ENCODE measurements around the gene USP12. TPM values are rescaled to one million over a fixed set of nuclear protein-coding genes. Genes with fewer than 3 reads are reported as not detected.
A peak's percentile ranks its signal among the peaks of the same experiment; 100 is the strongest.

USP12 gene
- total RNA-seq, 5 donors from 2014 or later (not counting 1 experiment from before 2014, with no cell fraction given): 20.9 to 43.6 (median 21.8) TPM

- H3K27ac Mint-ChIP-seq: peak overlapping the region; percentile 50 to 70
- DNase-seq: peak in 1 of 35 experiments; percentile 8
- Histone ChIP-seq H3K36me3 (ENCODE audit: control insufficient read depth in 2 of 2, extremely low read depth in 1 of 2, insufficient read depth in 1 of 2, low read length in 1 of 2) (no peaks in the 10 kb centered on the region), H3K9me3 (no peaks in the 10 kb centered on the region), H3K4me3 (ENCODE audit: control insufficient read depth in 1 of 2, extremely low read depth in 1 of 2, low read length in 1 of 2) (no peak overlapping the region), H3K27ac (ENCODE audit: low read length) (peak overlapping the region; percentile 86), H3K4me1 (ENCODE audit: control insufficient read depth in 1 of 2, extremely low read depth in 1 of 2, insufficient read depth in 2 of 2, low read length in 2 of 2) (peaks cover 0 to 22% of the 10 kb centered on the region in 2 experiments), H3K27me3 (replicated peaks in 1 of 2; ENCODE audit: control insufficient read depth in 2 of 2, extremely low read depth in 1 of 2, insufficient read depth in 2 of 2, low read length in 1 of 2) (no peaks in the 10 kb centered on the region)
- no peaks in the 10 kb centered on the region for H3K27me3 Mint-ChIP-seq
- H3K36me3 Mint-ChIP-seq: peaks cover 14% of the 10 kb centered on the region
- 37% methylated on average over 4 of the region's 5 CpGs for WGBS (ENCODE audit: insufficient coverage)
- no peak overlapping the region for H3K4me3 Mint-ChIP-seq
- ChIA-PET CTCF (no interaction called here), POLR2A (interaction anchor here in 1 of 2 donors (0.6 kb wide), 1 partner anchor 68 kb away, joined by 3 read pairs; no protein-coding TSS in a partner anchor)
- H3K4me1 Mint-ChIP-seq: peaks cover 68 to 83% (median 81%) of the 10 kb centered on the region in 3 donors
- no peak for ATAC-seq (replicated peaks in 1 of 4)
- H3K9me3 Mint-ChIP-seq: peaks cover 0 to 4% (median 0%) of the 10 kb centered on the region in 3 donors
Observed at GRCh38 chr13:27132538-27132937, 39.1 kb downstream of the USP12 start.

- ATAC-seq (replicated peaks in 1 of 4): no peak
- no peaks in the 10 kb centered on the region for H3K27me3 Mint-ChIP-seq
- Histone ChIP-seq H3K27ac (ENCODE audit: low read length) (peak overlapping the region; percentile 86), H3K27me3 (replicated peaks in 1 of 2; ENCODE audit: control insufficient read depth in 2 of 2, extremely low read depth in 1 of 2, insufficient read depth in 2 of 2, low read length in 1 of 2) (no peaks in the 10 kb centered on the region), H3K9me3 (no peaks in the 10 kb centered on the region), H3K4me1 (ENCODE audit: control insufficient read depth in 1 of 2, extremely low read depth in 1 of 2, insufficient read depth in 2 of 2, low read length in 2 of 2) (peaks cover 3 to 22% of the 10 kb centered on the region in 2 experiments), H3K36me3 (ENCODE audit: control insufficient read depth in 2 of 2, extremely low read depth in 1 of 2, insufficient read depth in 1 of 2, low read length in 1 of 2) (no peaks in the 10 kb centered on the region), H3K4me3 (ENCODE audit: control insufficient read depth in 1 of 2, extremely low read depth in 1 of 2, low read length in 1 of 2) (no peak overlapping the region)
- no peak for DNase-seq
- H3K36me3 Mint-ChIP-seq: peaks cover 13% of the 10 kb centered on the region
- WGBS (ENCODE audit: insufficient coverage): no CpG with 5 or more reads among the region's 3 CpGs
- H3K4me3 Mint-ChIP-seq: peak overlapping the region in 1 of 3 donors; percentile 45
- H3K4me1 Mint-ChIP-seq: peaks cover 71 to 86% (median 81%) of the 10 kb centered on the region in 3 donors
- ChIA-PET CTCF (interaction anchor here in 1 of 2 donors (0.7 kb wide), 1 partner anchor 119 kb away, joined by 3 read pairs; the partner anchor contains the start of gene RPL21), POLR2A (interaction anchor here in 1 of 2 donors (0.6 kb wide), 1 partner anchor 32 kb away, joined by 4 read pairs; no protein-coding TSS in a partner anchor)
- peaks cover 0 to 4% (median 0%) of the 10 kb centered on the region in 3 donors for H3K9me3 Mint-ChIP-seq
- H3K27ac Mint-ChIP-seq: peak overlapping the region; percentile 61 to 81
Observed at GRCh38 chr13:27131906-27132305, 39.7 kb downstream of the USP12 start.

GRCh38 chr13:27130979-27131623 lies 40.5 kb downstream of the USP12 start:
- POLR2A ChIA-PET: interaction anchor here in 1 of 2 donors (0.6 kb wide), 1 partner anchor 33 kb away, joined by 4 read pairs; no protein-coding TSS in a partner anchor
- 0% methylated on average over 1 of the region's 4 CpGs for WGBS (ENCODE audit: insufficient coverage)
- peaks cover 3 to 22% of the 10 kb centered on the region in 2 experiments for H3K4me1 ChIP-seq (ENCODE audit: control insufficient read depth in 1 of 2, extremely low read depth in 1 of 2, insufficient read depth in 2 of 2, low read length in 2 of 2)

GRCh38 chr13:27130223-27130978 lies 41.2 kb downstream of the USP12 start:
- ChIA-PET POLR2A (no interaction called here), CTCF (interaction anchor here in 1 of 2 donors (0.6 kb wide), 2 partner anchors 31 to 140 kb away, joined by 3 to 4 read pairs; partner anchors contain the start of gene RASL11A)
- peak overlapping the region in 1 of 3 donors; percentile 30 for H3K4me3 Mint-ChIP-seq
- Histone ChIP-seq H3K9me3 (no peaks in the 10 kb centered on the region), H3K4me3 (ENCODE audit: control insufficient read depth in 1 of 2, extremely low read depth in 1 of 2, low read length in 1 of 2) (no peak overlapping the region), H3K36me3 (ENCODE audit: control insufficient read depth in 2 of 2, extremely low read depth in 1 of 2, insufficient read depth in 1 of 2, low read length in 1 of 2) (peaks cover 0 to 4% of the 10 kb centered on the region in 2 donors), H3K4me1 (ENCODE audit: control insufficient read depth in 1 of 2, extremely low read depth in 1 of 2, insufficient read depth in 2 of 2, low read length in 2 of 2) (peaks cover 3 to 29% of the 10 kb centered on the region in 2 experiments), H3K27me3 (replicated peaks in 1 of 2; ENCODE audit: control insufficient read depth in 2 of 2, extremely low read depth in 1 of 2, insufficient read depth in 2 of 2, low read length in 1 of 2) (no peaks in the 10 kb centered on the region), H3K27ac (ENCODE audit: low read length) (peak overlapping the region; percentile 86)
- no peaks in the 10 kb centered on the region for H3K27me3 Mint-ChIP-seq
- H3K4me1 Mint-ChIP-seq: peaks cover 80 to 87% (median 84%) of the 10 kb centered on the region in 3 donors
- H3K9me3 Mint-ChIP-seq: peaks cover 0 to 4% (median 0%) of the 10 kb centered on the region in 3 donors
- peak overlapping the region; percentile 61 to 81 for H3K27ac Mint-ChIP-seq
- no peak for ATAC-seq (replicated peaks in 1 of 4)
- H3K36me3 Mint-ChIP-seq: peaks cover 14% of the 10 kb centered on the region
- peak in 1 of 35 experiments; percentile 18 for DNase-seq
- 37% methylated on average over 3 of the region's 7 CpGs for WGBS (ENCODE audit: insufficient coverage)

More at GRCh38 chr13:27130979-27131623, 40.5 kb downstream of the USP12 start:
- Histone ChIP-seq H3K27me3 (replicated peaks in 1 of 2; ENCODE audit: control insufficient read depth in 2 of 2, extremely low read depth in 1 of 2, insufficient read depth in 2 of 2, low read length in 1 of 2) (no peaks in the 10 kb centered on the region), H3K4me3 (ENCODE audit: control insufficient read depth in 1 of 2, extremely low read depth in 1 of 2, low read length in 1 of 2) (no peak overlapping the region), H3K36me3 (ENCODE audit: control insufficient read depth in 2 of 2, extremely low read depth in 1 of 2, insufficient read depth in 1 of 2, low read length in 1 of 2) (no peaks in the 10 kb centered on the region), H3K27ac (ENCODE audit: low read length) (peak overlapping the region; percentile 86), H3K9me3 (no peaks in the 10 kb centered on the region)
- ATAC-seq (replicated peaks in 1 of 4) (peak; percentile 90 to 95 (median 91)), DNase-seq (peak in 34 of 35 experiments; percentile 7 to 79 (median 42))
- Mint-ChIP-seq H3K4me1 (peaks cover 76 to 88% (median 84%) of the 10 kb centered on the region in 3 donors), H3K36me3 (peaks cover 13% of the 10 kb centered on the region), H3K27ac (peak overlapping the region; percentile 61 to 81), H3K4me3 (peak overlapping the region; percentile 21 to 43 (median 30)), H3K9me3 (peaks cover 0 to 4% (median 0%) of the 10 kb centered on the region in 3 donors), H3K27me3 (no peaks in the 10 kb centered on the region)
- CTCF ChIA-PET: interaction anchor here in 1 of 2 donors (0.6 to 0.7 kb wide), 3 partner anchors 31 to 139 kb away, joined by 3 to 4 read pairs (median 3); partner anchors contain the start of genes RASL11A and RPL21

GRCh38 chr13:27128825-27129627 lies 42.6 kb downstream of the USP12 start:
- Mint-ChIP-seq H3K36me3 (peaks cover 21% of the 10 kb centered on the region), H3K9me3 (peaks cover 1 to 4% (median 2%) of the 10 kb centered on the region in 3 donors), H3K27ac (no peak overlapping the region), H3K4me3 (no peak overlapping the region), H3K27me3 (no peaks in the 10 kb centered on the region), H3K4me1 (peaks cover 73 to 83% (median 82%) of the 10 kb centered on the region in 3 donors)
- no peaks in the 10 kb centered on the region for H3K27me3 ChIP-seq (replicated peaks in 1 of 2; ENCODE audit: control insufficient read depth in 2 of 2, extremely low read depth in 1 of 2, insufficient read depth in 2 of 2, low read length in 1 of 2)
- peaks cover 0 to 4% of the 10 kb centered on the region in 2 donors for H3K36me3 ChIP-seq (ENCODE audit: control insufficient read depth in 2 of 2, extremely low read depth in 1 of 2, insufficient read depth in 1 of 2, low read length in 1 of 2)
- H3K4me3 ChIP-seq (ENCODE audit: control insufficient read depth in 1 of 2, extremely low read depth in 1 of 2, low read length in 1 of 2): no peak overlapping the region
- peaks cover 3 to 28% of the 10 kb centered on the region in 2 experiments for H3K4me1 ChIP-seq (ENCODE audit: control insufficient read depth in 1 of 2, extremely low read depth in 1 of 2, insufficient read depth in 2 of 2, low read length in 2 of 2)
- H3K27ac ChIP-seq (ENCODE audit: low read length): no peak overlapping the region
- no peaks in the 10 kb centered on the region for H3K9me3 ChIP-seq
- DNase-seq (no peak), ATAC-seq (replicated peaks in 1 of 4) (no peak)
- POLR2A ChIA-PET: interaction anchor here in 1 of 2 donors (1.0 kb wide), 1 partner anchor 11 kb away, joined by 6 read pairs; no protein-coding TSS in a partner anchor
- WGBS (ENCODE audit: insufficient coverage): 65% methylated on average over 6 of the region's 8 CpGs
- CTCF ChIA-PET: interaction anchor here in 1 of 2 donors (0.5 to 2.1 kb wide), 2 partner anchors 11 to 97 kb away, joined by 3 to 9 read pairs; no protein-coding TSS in a partner anchor
